HG02678 (cell line): ENCODE measurements around the gene NUP62.
"Not testable (repeated sequence)": the region's sequence is repeated elsewhere in the genome, so short reads cannot be mapped to it uniquely, and the experiment has no call there.

Experiments used
- ATAC-seq: cut with Tn5 transposase; IDR thresholded peaks from one replicate; pipeline ENCODE4 v1.9.1; 2021; ENCODE audit warnings: mild to moderate bottlenecking, moderate library complexity; ENCODE audit not compliant: unreplicated experiment

Gene NUP62

GRCh38 chr19:49929121-49929610 is at the start of gene NUP62, which contains the start of gene ATF5:
NUP62 (minus strand) TSS chr19:49929504; CDS start chr19:49909807, 19,697 bp downstream.
ATF5 (plus strand) TSS chr19:49929205; CDS start chr19:49930851, 1,646 bp downstream.
- peak; percentile 61 for ATAC-seq

- ATAC-seq: no peak
Measured at GRCh38 chr19:49978324-49978723, 49.0 kb upstream of the NUP62 start.

- no peak for ATAC-seq
Measured at GRCh38 chr19:49977881-49978280, 48.6 kb upstream of the NUP62 start.

- no peak for ATAC-seq
Measured at GRCh38 chr19:49977076-49977475, 47.8 kb upstream of the NUP62 start.

GRCh38 chr19:49976496-49976895 is 47.2 kb upstream of the NUP62 start:
- no peak for ATAC-seq

GRCh38 chr19:49975051-49975450 is 45.7 kb upstream of the NUP62 start:
- ATAC-seq: no peak

- ATAC-seq: no peak
Measured at GRCh38 chr19:49973987-49974386, 44.7 kb upstream of the NUP62 start.

- ATAC-seq: no peak
Measured at GRCh38 chr19:49972841-49973240, 43.5 kb upstream of the NUP62 start.

GRCh38 chr19:49971991-49972411 is 42.7 kb upstream of the NUP62 start:
- no peak for ATAC-seq

GRCh38 chr19:49969355-49969754 is 40.1 kb upstream of the NUP62 start:
- ATAC-seq: not testable (repeated sequence)

GRCh38 chr19:49968279-49968922 is 39.1 kb upstream of the NUP62 start:
- ATAC-seq: no peak

GRCh38 chr19:49960980-49961379 is 31.7 kb upstream of the NUP62 start, which contains the start of gene SIGLEC11:
SIGLEC11 (minus strand) TSS chr19:49961172; CDS start chr19:49961081, 91 bp downstream.
- ATAC-seq: not testable (repeated sequence)

GRCh38 chr19:49959892-49960291 is 30.6 kb upstream of the NUP62 start:
- not testable (repeated sequence) for ATAC-seq

GRCh38 chr19:49958596-49958995 is 29.3 kb upstream of the NUP62 start:
- not testable (repeated sequence) for ATAC-seq

- ATAC-seq: not testable (repeated sequence)
Measured at GRCh38 chr19:49958144-49958543, 28.8 kb upstream of the NUP62 start.

- no peak for ATAC-seq
Measured at GRCh38 chr19:49957262-49957915, 28.1 kb upstream of the NUP62 start.

GRCh38 chr19:49956115-49956495 is 26.8 kb upstream of the NUP62 start:
- ATAC-seq: no peak

GRCh38 chr19:49954933-49955332 is 25.6 kb upstream of the NUP62 start:
- ATAC-seq: no peak

- no peak for ATAC-seq
Measured at GRCh38 chr19:49954092-49954829, 25.0 kb upstream of the NUP62 start.

GRCh38 chr19:49953416-49953815 is 24.1 kb upstream of the NUP62 start:
- ATAC-seq: no peak

- no peak for ATAC-seq
Measured at GRCh38 chr19:49952906-49953305, 23.6 kb upstream of the NUP62 start.

- ATAC-seq: no peak
Measured at GRCh38 chr19:49952479-49952836, 23.2 kb upstream of the NUP62 start.
